ENCODE measurements around the gene GRK4.

The GRK4 gene

DNA sequence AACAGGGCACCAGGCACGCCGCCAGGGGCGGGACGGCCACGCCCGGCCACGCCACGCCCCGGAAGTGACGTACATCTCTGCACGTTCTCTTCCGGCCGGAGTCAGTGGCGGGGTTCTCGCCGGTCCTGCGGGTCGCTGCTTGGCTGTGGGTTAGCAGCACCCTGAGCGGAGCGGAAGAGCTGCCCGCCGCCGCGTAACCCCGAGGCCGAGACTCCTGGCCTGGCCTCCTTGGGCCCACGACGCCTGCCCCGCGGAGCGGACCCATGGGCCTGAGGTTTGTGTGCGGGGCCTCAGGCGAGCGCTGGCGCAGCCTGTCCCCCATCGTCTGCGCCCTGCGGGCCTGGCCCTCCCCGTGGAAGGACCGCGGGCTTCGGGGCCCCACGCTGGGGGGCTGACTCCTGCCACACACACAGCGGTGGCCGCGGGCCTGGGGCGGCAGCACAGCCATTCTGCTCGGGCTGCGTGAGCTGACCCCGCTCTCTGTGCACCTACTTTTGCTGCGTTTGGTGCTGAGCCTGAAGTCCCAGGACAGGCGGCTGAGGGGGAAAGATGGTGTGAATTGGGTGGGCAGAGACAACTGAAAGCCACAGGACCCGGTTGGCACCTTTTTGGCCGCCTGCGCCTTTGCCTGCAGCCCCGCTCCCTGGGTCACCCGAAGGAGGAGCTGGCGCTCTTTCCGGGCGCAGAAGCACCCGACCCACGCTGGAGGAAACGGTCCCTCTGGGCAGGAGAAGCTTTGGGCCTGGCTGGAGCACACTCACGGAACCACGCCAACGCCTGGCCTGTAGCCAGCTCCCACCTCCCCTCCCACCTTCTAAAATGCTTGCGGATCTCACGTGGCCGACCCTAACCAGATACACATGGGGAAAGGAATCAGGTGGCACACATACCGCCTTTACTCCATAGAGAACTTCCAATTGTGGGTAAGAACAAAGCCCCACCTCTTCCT is 28.3 kb upstream of the GRK4 start:
- H3K4me1 ChIP-seq (ENCODE audit: insufficient read depth, low read length) = peaks cover 50% of the 10 kb centered on the region
- peaks cover 48% of the 10 kb centered on the region for H4K20me1 ChIP-seq (ENCODE audit: insufficient read depth, low read length)
- H2AFZ ChIP-seq (ENCODE audit: low read depth, low read length) = peak overlapping the region; percentile 94

DNA sequence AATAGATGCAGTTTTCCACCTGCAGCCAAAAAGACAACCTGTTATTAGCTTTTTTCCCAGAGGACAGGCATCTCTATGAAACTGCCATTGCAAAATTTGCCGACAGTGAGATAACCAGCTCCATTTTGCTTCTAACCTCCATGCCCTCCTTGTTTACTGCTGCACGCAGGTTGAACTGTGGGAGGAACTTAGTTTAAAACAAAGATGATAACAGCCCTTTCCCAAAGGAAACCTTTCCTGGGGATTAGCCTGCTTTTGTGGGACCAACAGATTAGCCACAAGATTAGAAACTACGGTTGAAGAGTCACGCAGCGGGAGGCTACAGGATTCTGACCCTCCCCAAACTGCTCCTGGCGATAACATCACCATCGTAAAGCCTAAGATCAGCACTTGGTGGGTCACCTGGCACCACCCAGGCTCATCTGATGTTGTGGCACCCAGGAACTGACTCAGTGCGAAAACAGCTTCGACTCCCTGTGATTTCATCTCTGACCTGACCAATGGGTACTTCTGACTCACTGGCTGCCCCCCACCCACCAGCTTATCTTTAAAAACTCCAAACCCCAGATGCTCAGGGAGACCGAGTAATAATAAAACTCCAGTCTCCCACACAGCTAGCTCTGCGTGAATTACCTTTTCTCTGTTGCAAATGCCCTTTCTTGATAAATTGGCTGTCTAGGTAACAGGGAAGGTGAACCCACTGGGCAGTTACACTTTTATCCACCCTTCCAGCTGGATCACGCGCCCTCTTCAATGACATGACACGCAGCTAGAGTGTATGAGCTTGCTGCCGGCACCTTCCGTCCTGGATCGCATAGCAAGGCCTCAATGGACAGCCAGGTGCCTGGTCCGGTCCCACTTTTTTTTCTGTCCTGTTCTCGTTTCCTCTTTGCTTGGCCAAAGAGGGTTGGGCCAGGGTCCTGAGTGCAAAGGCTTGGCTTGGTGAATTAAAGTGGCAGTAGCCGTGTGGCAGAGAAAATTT is 27.3 kb upstream of the GRK4 start:
- H3K4me1 ChIP-seq (ENCODE audit: insufficient read depth, low read length) = peaks cover 50% of the 10 kb centered on the region
- no peak for DNase-seq
- H3K36me3 ChIP-seq (ENCODE audit: insufficient read depth, low read length) = peaks cover 64% of the 10 kb centered on the region
- peak overlapping the region; percentile 80 for H3K27ac ChIP-seq (ENCODE audit: low read length)
- H3K9ac ChIP-seq (ENCODE audit: low read depth, low read length) = peak overlapping the region; percentile 95
- peak overlapping the region; percentile 98 for H3K4me2 ChIP-seq (ENCODE audit: insufficient read depth, low read length)
- H3K27me3 ChIP-seq (ENCODE audit: insufficient read depth, low read length, poor library complexity) = no peaks in the 10 kb centered on the region
- H3K4me3 ChIP-seq (ENCODE audit: low read depth in 1 of 2, low read length in 2 of 2) = peak overlapping the region; percentile 99 to 100
- H2AFZ ChIP-seq (ENCODE audit: low read depth, low read length) = peak overlapping the region; percentile 94
- peaks cover 46% of the 10 kb centered on the region for H4K20me1 ChIP-seq (ENCODE audit: insufficient read depth, low read length)
- TF ChIP-seq EZH2 (IDR thresholded peaks at IDR 0.05; ENCODE audit: borderline replicate concordance, low read depth, low read length, severe bottlenecking) = no peak
- TF ChIP-seq, protein P1, sequence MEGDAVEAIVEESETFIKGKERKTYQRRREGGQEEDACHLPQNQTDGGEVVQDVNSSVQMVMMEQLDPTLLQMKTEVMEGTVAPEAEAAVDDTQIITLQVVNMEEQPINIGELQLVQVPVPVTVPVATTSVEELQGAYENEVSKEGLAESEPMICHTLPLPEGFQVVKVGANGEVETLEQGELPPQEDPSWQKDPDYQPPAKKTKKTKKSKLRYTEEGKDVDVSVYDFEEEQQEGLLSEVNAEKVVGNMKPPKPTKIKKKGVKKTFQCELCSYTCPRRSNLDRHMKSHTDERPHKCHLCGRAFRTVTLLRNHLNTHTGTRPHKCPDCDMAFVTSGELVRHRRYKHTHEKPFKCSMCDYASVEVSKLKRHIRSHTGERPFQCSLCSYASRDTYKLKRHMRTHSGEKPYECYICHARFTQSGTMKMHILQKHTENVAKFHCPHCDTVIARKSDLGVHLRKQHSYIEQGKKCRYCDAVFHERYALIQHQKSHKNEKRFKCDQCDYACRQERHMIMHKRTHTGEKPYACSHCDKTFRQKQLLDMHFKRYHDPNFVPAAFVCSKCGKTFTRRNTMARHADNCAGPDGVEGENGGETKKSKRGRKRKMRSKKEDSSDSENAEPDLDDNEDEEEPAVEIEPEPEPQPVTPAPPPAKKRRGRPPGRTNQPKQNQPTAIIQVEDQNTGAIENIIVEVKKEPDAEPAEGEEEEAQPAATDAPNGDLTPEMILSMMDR (IDR thresholded peaks at IDR 0.05; ENCODE audit: borderline replicate concordance, extremely low read depth, low read length, poor library complexity, severe bottlenecking) = no peak
- no peaks in the 10 kb centered on the region for H3K9me3 ChIP-seq (ENCODE audit: insufficient read depth, low read length, severe bottlenecking)
- H3K79me2 ChIP-seq (ENCODE audit: insufficient read depth, low read length) = peaks cover 13% of the 10 kb centered on the region
- no peak for ATAC-seq (ENCODE audit: insufficient read depth, low read depth)

More for the DNA sequence above, 28.3 kb upstream of the GRK4 start:
- H3K9ac ChIP-seq (ENCODE audit: low read depth, low read length) = peak overlapping the region; percentile 95
- DNase-seq (peak; percentile 95), ATAC-seq (ENCODE audit: insufficient read depth, low read depth) (peak; percentile 77)
- H3K27me3 ChIP-seq (ENCODE audit: insufficient read depth, low read length, poor library complexity) = no peaks in the 10 kb centered on the region
- peak overlapping the region; percentile 99 to 100 for H3K4me3 ChIP-seq (ENCODE audit: low read depth in 1 of 2, low read length in 2 of 2)
- no peaks in the 10 kb centered on the region for H3K9me3 ChIP-seq (ENCODE audit: insufficient read depth, low read length, severe bottlenecking)
- H3K79me2 ChIP-seq (ENCODE audit: insufficient read depth, low read length) = peaks cover 13% of the 10 kb centered on the region
- TF ChIP-seq, protein P1 (IDR thresholded peaks at IDR 0.05; ENCODE audit: borderline replicate concordance, extremely low read depth, low read length, poor library complexity, severe bottlenecking) = peak; percentile 43
- TF ChIP-seq EZH2 (IDR thresholded peaks at IDR 0.05; ENCODE audit: borderline replicate concordance, low read depth, low read length, severe bottlenecking) = no peak
- peak overlapping the region; percentile 98 for H3K4me2 ChIP-seq (ENCODE audit: insufficient read depth, low read length)
- H3K27ac ChIP-seq (ENCODE audit: low read length) = peak overlapping the region; percentile 80
- peaks cover 64% of the 10 kb centered on the region for H3K36me3 ChIP-seq (ENCODE audit: insufficient read depth, low read length)

DNA sequence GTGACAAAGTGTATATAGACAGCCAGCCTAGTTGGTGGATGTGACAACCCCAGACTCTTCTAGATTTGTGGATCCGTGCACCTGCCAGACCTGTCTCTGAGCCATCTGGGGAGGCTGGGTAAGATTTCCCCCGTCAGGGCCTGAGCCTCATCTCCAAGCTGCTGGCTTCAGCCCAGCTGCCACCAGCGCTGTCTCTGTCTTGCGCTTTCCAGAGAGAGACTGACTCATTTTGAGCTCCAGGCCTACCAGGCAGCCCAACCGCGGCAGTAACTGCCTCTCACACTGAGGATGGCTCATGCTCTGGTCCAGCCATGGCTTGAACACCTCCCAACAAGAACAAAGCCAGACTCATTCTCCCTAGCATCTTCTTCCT is 26.6 kb upstream of the GRK4 start:
- Histone ChIP-seq H3K27ac (ENCODE audit: low read length) (no peak overlapping the region), H3K4me1 (ENCODE audit: insufficient read depth, low read length) (peaks cover 49% of the 10 kb centered on the region), H3K4me2 (ENCODE audit: insufficient read depth, low read length) (peak overlapping the region; percentile 98; the same call in 1 of the 2 replicates), H3K4me3 (ENCODE audit: low read depth in 1 of 2, low read length in 2 of 2) (no peak overlapping the region), H3K36me3 (ENCODE audit: insufficient read depth, low read length) (peaks cover 64% of the 10 kb centered on the region), H2AFZ (ENCODE audit: low read depth, low read length) (no peak overlapping the region), H3K79me2 (ENCODE audit: insufficient read depth, low read length) (peaks cover 13% of the 10 kb centered on the region), H3K27me3 (ENCODE audit: insufficient read depth, low read length, poor library complexity) (no peaks in the 10 kb centered on the region), H3K9ac (ENCODE audit: low read depth, low read length) (no peak overlapping the region; the same call in 1 of the 2 replicates), H3K9me3 (ENCODE audit: insufficient read depth, low read length, severe bottlenecking) (no peaks in the 10 kb centered on the region), H4K20me1 (ENCODE audit: insufficient read depth, low read length) (peaks cover 51% of the 10 kb centered on the region)
- ATAC-seq (ENCODE audit: insufficient read depth, low read depth) (no peak), DNase-seq (no peak)
- no peak for TF ChIP-seq EZH2 (IDR thresholded peaks at IDR 0.05; ENCODE audit: borderline replicate concordance, low read depth, low read length, severe bottlenecking)
- TF ChIP-seq, protein P1 (IDR thresholded peaks at IDR 0.05; ENCODE audit: borderline replicate concordance, extremely low read depth, low read length, poor library complexity, severe bottlenecking) = no peak

Data from DND-41 (cell line).